ENCODE measurements around the gene ETV6. TPM values are rescaled to one million over a fixed set of nuclear protein-coding genes. Genes with fewer than 3 reads are reported as not detected.

ETV6 gene
- total RNA-seq, 1 experiment from 2014 or later: 14.1 TPM

DNA sequence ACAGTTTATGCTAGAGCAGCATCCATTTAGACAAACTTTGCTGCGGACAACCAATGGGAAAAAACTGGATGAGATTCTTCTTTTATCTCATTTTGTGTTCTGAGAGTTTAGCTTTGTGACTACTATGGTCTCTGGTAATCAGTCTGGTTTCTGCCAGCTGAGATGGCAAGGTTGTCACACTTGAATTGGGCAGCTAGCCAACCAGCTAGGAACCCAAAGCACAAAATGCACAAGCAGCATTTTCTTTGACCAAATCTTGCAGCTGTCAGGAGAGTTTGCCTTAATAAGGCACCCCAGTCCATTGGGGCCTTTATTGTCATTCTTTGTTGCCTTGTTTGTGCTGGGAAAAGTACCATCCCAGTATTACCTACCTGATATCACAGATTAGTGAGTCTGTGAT lies 34.0 kb upstream of the ETV6 start:
- no peaks in the 10 kb centered on the region for H4K20me1 ChIP-seq (ENCODE audit: insufficient read depth)
- no peaks in the 10 kb centered on the region for H3K4me1 ChIP-seq (ENCODE audit: control insufficient read depth in 1 of 2, insufficient read depth in 2 of 2, low read length in 2 of 2)
- H3K27me3 ChIP-seq (ENCODE audit: insufficient read depth, low read length): no peaks in the 10 kb centered on the region
- no TSS peak for BruUV-seq (replicated peaks)
- TF ChIP-seq EGR1 (IDR thresholded peaks at IDR 0.05; ENCODE audit: low read depth): no peak
- no peak for TF ChIP-seq POLR2A (IDR thresholded peaks at IDR 0.05; ENCODE audit: borderline replicate concordance, extremely low read depth, insufficient read depth, insufficient read length)
- no peak for TF ChIP-seq FOSL1 (IDR thresholded peaks at IDR 0.05; ENCODE audit: low read depth)
- no peak for TF ChIP-seq RAD21 (IDR thresholded peaks at IDR 0.05; ENCODE audit: low read depth)
- no peak for TF ChIP-seq ZNF274 (IDR thresholded peaks at IDR 0.05; ENCODE audit: low read depth, low read length)
- TF ChIP-seq SRF (IDR thresholded peaks at IDR 0.05; ENCODE audit: low read depth): no peak
- TF ChIP-seq YY1 (IDR thresholded peaks at IDR 0.05; ENCODE audit: extremely low read depth, insufficient replicate concordance, low read depth, low read length): no peak
- no peak for TF ChIP-seq EZH2 (IDR thresholded peaks at IDR 0.05)
- no peak for TF ChIP-seq ELF1 (IDR thresholded peaks at IDR 0.05; ENCODE audit: borderline replicate concordance, low read depth)
- no peak for TF ChIP-seq SP1 (IDR thresholded peaks at IDR 0.05; ENCODE audit: low read depth)
- TF ChIP-seq, protein P1, sequence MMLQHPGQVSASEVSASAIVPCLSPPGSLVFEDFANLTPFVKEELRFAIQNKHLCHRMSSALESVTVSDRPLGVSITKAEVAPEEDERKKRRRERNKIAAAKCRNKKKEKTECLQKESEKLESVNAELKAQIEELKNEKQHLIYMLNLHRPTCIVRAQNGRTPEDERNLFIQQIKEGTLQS (IDR thresholded peaks at IDR 0.05): no peak
- no peak for TF ChIP-seq CEBPB (IDR thresholded peaks at IDR 0.05; ENCODE audit: low read depth)
- TF ChIP-seq EZH2phosphoT487 (IDR thresholded peaks at IDR 0.05; ENCODE audit: borderline replicate concordance): no peak
- TF ChIP-seq JUND (IDR thresholded peaks at IDR 0.05): no peak
- TF ChIP-seq, protein P2, sequence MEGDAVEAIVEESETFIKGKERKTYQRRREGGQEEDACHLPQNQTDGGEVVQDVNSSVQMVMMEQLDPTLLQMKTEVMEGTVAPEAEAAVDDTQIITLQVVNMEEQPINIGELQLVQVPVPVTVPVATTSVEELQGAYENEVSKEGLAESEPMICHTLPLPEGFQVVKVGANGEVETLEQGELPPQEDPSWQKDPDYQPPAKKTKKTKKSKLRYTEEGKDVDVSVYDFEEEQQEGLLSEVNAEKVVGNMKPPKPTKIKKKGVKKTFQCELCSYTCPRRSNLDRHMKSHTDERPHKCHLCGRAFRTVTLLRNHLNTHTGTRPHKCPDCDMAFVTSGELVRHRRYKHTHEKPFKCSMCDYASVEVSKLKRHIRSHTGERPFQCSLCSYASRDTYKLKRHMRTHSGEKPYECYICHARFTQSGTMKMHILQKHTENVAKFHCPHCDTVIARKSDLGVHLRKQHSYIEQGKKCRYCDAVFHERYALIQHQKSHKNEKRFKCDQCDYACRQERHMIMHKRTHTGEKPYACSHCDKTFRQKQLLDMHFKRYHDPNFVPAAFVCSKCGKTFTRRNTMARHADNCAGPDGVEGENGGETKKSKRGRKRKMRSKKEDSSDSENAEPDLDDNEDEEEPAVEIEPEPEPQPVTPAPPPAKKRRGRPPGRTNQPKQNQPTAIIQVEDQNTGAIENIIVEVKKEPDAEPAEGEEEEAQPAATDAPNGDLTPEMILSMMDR (IDR thresholded peaks at IDR 0.05 in 2 of 3, conservative IDR thresholded peaks at IDR 0.05 in 1 of 3; ENCODE audit: borderline replicate concordance in 1 of 3, insufficient read depth in 1 of 3, low read depth in 2 of 3, low read length in 2 of 3): no peak
- no peak for TF ChIP-seq CBX3 (IDR thresholded peaks at IDR 0.05; ENCODE audit: low read depth)
- DNase-seq (ENCODE audit: low read depth, low spot score) (no peak), ATAC-seq (no peak)
- no peak overlapping the region for H3K27ac ChIP-seq (ENCODE audit: low read depth, low read length)
- H3K9me3 ChIP-seq (ENCODE audit: control insufficient read depth in 1 of 2, insufficient read depth in 1 of 2, low read depth in 1 of 2, low read length in 2 of 2): no peaks in the 10 kb centered on the region
- ChIA-PET POLR2A (no interaction called here), CTCF (no interaction called here), RAD21 (ENCODE audit: low non-redundant PET in 1 of 2, low total read pairs in 2 of 2, uncharacterized antibody in 2 of 2, unreplicated experiment in 2 of 2) (no interaction called here)
- H3K79me2 ChIP-seq (ENCODE audit: insufficient read depth, low read length): no peaks in the 10 kb centered on the region
- intact Hi-C loops (cut with micrococcal nuclease): no loop called here
- no peak overlapping the region for H2AFZ ChIP-seq (ENCODE audit: low read depth, low read length, poor library complexity, severe bottlenecking)
- H3K9ac ChIP-seq (ENCODE audit: low read length): no peak overlapping the region
- H3K36me3 ChIP-seq (ENCODE audit: control insufficient read depth in 1 of 2, insufficient read depth in 2 of 2, low read length in 2 of 2): no peaks in the 10 kb centered on the region
- H3K9me2 ChIP-seq (ENCODE audit: insufficient read depth): no peaks in the 10 kb centered on the region
- H3K4me2 ChIP-seq (ENCODE audit: low read length): no peak overlapping the region
- H3K4me3 ChIP-seq (replicated peaks in 1 of 2; ENCODE audit: low read depth in 1 of 2, low read length in 2 of 2): no peak overlapping the region
